ENCODE measurements around the gene SNX33.

- TF ChIP-seq REST (IDR thresholded peaks at IDR 0.05; ENCODE audit: low read depth) (no peak), MAX (IDR thresholded peaks at IDR 0.05) (no peak), EP300 (IDR thresholded peaks at IDR 0.05; ENCODE audit: borderline replicate concordance) (no peak), CEBPB (IDR thresholded peaks at IDR 0.05) (no peak), RAD21 (IDR thresholded peaks at IDR 0.05; ENCODE audit: low read depth) (no peak), TAF1 (IDR thresholded peaks at IDR 0.05; ENCODE audit: low read depth) (no peak), YY1 (IDR thresholded peaks at IDR 0.05; ENCODE audit: low read depth) (no peak), EGR1 (IDR thresholded peaks at IDR 0.05) (no peak), TEAD4 (IDR thresholded peaks at IDR 0.05) (no peak), NFIC (IDR thresholded peaks at IDR 0.05) (no peak), TCF12 (IDR thresholded peaks at IDR 0.05; ENCODE audit: low read depth) (no peak), ZBTB7A (IDR thresholded peaks at IDR 0.05; ENCODE audit: low read depth) (no peak), CREB1 (IDR thresholded peaks at IDR 0.05; ENCODE audit: low read depth) (no peak)
Measured at GRCh38 chr15:75616766-75617165, 30.9 kb upstream of the SNX33 start.

Data from Ishikawa (cell line).